ENCODE measurements around the gene TCFL5.

The TCFL5 gene

DNA sequence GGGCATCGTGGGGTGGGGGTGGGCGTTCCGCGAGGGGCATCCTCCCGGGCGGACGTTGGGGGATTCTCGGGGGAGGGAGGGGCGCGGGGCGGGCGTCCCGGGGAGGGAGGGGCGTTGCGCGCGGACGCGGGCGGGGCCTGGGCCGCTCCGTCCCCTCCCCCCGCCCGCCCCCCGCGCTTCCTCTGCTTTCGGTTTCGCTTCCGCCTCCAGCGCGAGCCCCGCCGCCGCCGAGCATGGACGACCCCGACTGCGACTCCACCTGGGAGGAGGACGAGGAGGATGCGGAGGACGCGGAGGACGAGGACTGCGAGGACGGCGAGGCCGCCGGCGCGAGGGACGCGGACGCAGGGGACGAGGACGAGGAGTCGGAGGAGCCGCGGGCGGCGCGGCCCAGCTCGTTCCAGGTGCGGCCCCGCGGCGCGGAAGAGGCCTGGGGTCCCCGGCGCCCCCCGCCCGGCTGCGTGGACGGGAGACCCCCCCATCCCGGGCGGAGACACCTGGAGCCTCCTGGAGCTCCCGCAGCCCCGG is 56.9 kb downstream of the TCFL5 start, which contains the start of gene OGFR:
OGFR (plus strand) TSS at position 209 of the 528 bp plus-strand sequence; CDS start at position 234, 25 bp downstream.
- peaks cover 46% of the 10 kb centered on the region for H3K36me3 ChIP-seq (ENCODE audit: control insufficient read depth, insufficient read depth, low read length)
- peaks cover 6% of the 10 kb centered on the region for H3K4me1 ChIP-seq (ENCODE audit: control insufficient read depth, insufficient read depth, low read length, poor library complexity, severe bottlenecking)
- WGBS, 2 experiments (ENCODE audit: insufficient coverage in 2 of 2) = 0% methylated on average over 22 to 27 of the region's 77 CpGs
- no peaks in the 10 kb centered on the region for H3K9me3 ChIP-seq (ENCODE audit: control insufficient read depth, low read length)
- H3K27ac ChIP-seq (ENCODE audit: low read depth, low read length, severe bottlenecking) = no peak within 1 kb of the TSS
- peak within 1 kb of the TSS; percentile 74 for H3K4me3 ChIP-seq (ENCODE audit: extremely low read depth, insufficient read depth, low read length, poor library complexity, severe bottlenecking)

- H3K36me3 ChIP-seq (ENCODE audit: control insufficient read depth, insufficient read depth, low read length) = peaks cover 46% of the 10 kb centered on the region
- H3K4me1 ChIP-seq (ENCODE audit: control insufficient read depth, insufficient read depth, low read length, poor library complexity, severe bottlenecking) = peaks cover 6% of the 10 kb centered on the region
- H3K4me3 ChIP-seq (ENCODE audit: extremely low read depth, insufficient read depth, low read length, poor library complexity, severe bottlenecking) = peak overlapping the region; percentile 74
- H3K9me3 ChIP-seq (ENCODE audit: control insufficient read depth, low read length) = no peaks in the 10 kb centered on the region
- 37 to 40% methylated on average over 11 of the region's 25 CpGs for WGBS, 2 experiments (ENCODE audit: insufficient coverage in 2 of 2)
- no peak overlapping the region for H3K27ac ChIP-seq (ENCODE audit: low read depth, low read length, severe bottlenecking)
Measured at GRCh38 chr20:62804021-62804626, 57.5 kb downstream of the TCFL5 start.

- WGBS, 2 experiments (ENCODE audit: insufficient coverage in 2 of 2) = 91 to 94% methylated on average over 20 to 21 of the region's 22 CpGs
- H3K9me3 ChIP-seq (ENCODE audit: control insufficient read depth, low read length) = no peaks in the 10 kb centered on the region
Measured at GRCh38 chr20:62802026-62802712, 59.5 kb downstream of the TCFL5 start.

DNA sequence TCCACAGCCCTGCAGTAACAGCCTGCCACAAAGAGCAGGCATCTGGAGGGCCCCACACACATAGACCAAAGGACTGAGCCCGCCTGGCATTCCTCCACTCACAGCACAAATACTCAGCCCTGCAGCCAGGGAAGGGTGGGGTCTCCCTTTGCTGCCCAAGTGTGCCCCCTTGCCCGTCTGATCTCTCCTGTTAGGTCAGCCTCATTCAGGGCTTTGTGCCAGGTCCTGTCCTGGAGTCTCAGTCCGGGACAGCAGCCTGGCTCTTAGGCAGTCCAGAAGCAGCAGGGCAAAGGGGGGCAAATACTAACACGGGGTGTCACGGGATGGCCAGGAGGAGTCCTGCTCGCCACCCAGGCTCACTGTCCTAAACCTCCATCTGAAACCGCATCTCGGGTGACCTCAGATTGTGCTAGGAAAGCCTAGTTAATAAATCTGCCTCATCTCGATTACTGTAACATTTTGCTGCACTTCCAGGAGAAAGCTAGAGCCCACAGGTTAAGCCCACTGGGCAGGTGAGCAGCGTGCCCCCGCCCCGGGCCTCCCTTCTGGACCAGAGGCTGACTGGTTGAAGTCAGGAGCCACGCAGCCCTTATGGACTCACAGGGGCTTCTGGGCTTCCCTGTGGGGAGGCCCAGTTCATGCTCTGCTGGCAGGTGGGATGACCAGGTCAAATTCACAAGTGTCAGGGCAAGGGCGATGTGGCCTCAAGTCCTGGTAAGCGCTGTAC is 60.2 kb downstream of the TCFL5 start:
- peaks cover 42% of the 10 kb centered on the region for H3K36me3 ChIP-seq (ENCODE audit: control insufficient read depth, insufficient read depth, low read length)
- no peak overlapping the region for H3K4me3 ChIP-seq (ENCODE audit: extremely low read depth, insufficient read depth, low read length, poor library complexity, severe bottlenecking)
- peaks cover 13% of the 10 kb centered on the region for H3K4me1 ChIP-seq (ENCODE audit: control insufficient read depth, insufficient read depth, low read length, poor library complexity, severe bottlenecking)
- no peak overlapping the region for H3K27ac ChIP-seq (ENCODE audit: low read depth, low read length, severe bottlenecking)
- WGBS, 2 experiments (ENCODE audit: insufficient coverage in 2 of 2) = 89 to 97% methylated on average over 14 to 15 of the region's 15 CpGs
- H3K9me3 ChIP-seq (ENCODE audit: control insufficient read depth, low read length) = no peaks in the 10 kb centered on the region

More at GRCh38 chr20:62802026-62802712, 59.5 kb downstream of the TCFL5 start:
- Histone ChIP-seq H3K4me3 (ENCODE audit: extremely low read depth, insufficient read depth, low read length, poor library complexity, severe bottlenecking) (no peak overlapping the region), H3K36me3 (ENCODE audit: control insufficient read depth, insufficient read depth, low read length) (peaks cover 48% of the 10 kb centered on the region), H3K27ac (ENCODE audit: low read depth, low read length, severe bottlenecking) (no peak overlapping the region), H3K4me1 (ENCODE audit: control insufficient read depth, insufficient read depth, low read length, poor library complexity, severe bottlenecking) (peaks cover 11% of the 10 kb centered on the region)

DNA sequence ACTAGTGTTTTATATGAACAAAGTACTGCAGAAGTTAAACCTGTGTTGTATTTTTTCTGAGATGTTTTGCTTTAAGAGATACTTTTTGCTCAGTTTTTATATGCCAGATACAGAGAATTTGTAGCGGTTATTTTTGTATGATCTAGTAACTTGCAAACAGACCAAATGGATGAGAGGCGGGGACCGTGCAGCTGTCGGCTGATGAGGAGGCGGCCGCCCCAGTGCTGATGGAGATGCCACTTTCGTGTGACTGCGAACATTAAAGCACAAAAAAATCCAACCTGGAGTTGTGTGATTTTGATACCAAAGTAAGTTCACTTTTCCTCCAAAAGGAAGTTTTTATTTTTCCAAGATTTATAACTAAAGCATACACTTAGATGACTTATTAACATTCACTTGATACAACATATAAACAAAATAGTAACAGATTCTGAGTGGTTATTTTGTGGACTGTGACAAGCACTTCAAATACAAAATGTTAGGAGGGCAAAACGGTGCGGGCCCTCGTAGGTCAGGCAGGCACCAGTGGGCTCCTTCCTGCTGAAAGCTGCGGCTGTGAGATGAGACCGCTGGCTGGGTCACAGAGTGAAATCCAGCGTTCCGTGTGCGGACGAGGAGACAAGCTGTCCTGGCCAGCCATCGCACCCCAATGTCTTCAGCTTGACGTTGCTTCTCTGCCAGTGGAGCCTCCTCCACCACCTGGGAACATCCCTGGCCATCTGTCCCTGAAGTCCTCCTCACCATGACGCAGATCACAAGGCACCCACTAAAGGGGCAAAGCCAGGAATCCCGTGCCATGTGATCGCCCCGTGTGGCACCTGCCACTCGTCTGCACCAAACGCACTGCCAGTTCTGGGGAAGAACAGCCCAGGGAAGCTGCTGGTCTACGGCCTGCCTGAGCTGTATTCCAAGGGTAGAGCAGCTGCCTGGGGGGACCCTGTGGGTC is 61.0 kb downstream of the TCFL5 start:
- Histone ChIP-seq H3K4me1 (ENCODE audit: control insufficient read depth, insufficient read depth, low read length, poor library complexity, severe bottlenecking) (peaks cover 7% of the 10 kb centered on the region), H3K9me3 (ENCODE audit: control insufficient read depth, low read length) (no peaks in the 10 kb centered on the region), H3K4me3 (ENCODE audit: extremely low read depth, insufficient read depth, low read length, poor library complexity, severe bottlenecking) (no peak overlapping the region), H3K36me3 (ENCODE audit: control insufficient read depth, insufficient read depth, low read length) (peaks cover 42% of the 10 kb centered on the region), H3K27ac (ENCODE audit: low read depth, low read length, severe bottlenecking) (no peak overlapping the region)
- WGBS, 2 experiments (ENCODE audit: insufficient coverage in 2 of 2) = 91 to 92% methylated on average over 18 to 23 of the region's 26 CpGs

DNA sequence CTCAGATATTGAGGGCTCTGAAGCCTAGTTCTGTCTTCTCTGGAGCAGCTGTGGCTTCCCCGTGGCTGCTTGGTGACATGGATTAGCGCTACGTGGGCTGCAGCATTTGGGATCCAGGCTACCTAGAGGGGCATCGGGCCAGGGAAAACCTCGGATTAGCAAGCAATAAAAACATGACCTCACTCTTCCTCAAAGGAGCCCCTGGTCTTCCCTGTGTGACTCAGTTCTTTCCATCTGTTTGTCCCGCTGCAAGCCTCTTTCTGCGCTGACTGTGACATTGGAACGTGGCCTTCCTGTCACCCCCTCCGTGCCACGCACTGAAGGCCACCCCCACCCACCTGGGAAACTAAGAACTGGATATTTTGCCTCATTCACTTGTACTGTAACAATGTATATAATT is 61.7 kb downstream of the TCFL5 start:
- Histone ChIP-seq H3K27ac (ENCODE audit: low read depth, low read length, severe bottlenecking) (no peak overlapping the region), H3K9me3 (ENCODE audit: control insufficient read depth, low read length) (no peaks in the 10 kb centered on the region), H3K4me1 (ENCODE audit: control insufficient read depth, insufficient read depth, low read length, poor library complexity, severe bottlenecking) (peaks cover 7% of the 10 kb centered on the region), H3K36me3 (ENCODE audit: control insufficient read depth, insufficient read depth, low read length) (peaks cover 42% of the 10 kb centered on the region), H3K4me3 (ENCODE audit: extremely low read depth, insufficient read depth, low read length, poor library complexity, severe bottlenecking) (no peak overlapping the region)
- 96 to 97% methylated on average over 7 to 10 of the region's 10 CpGs for WGBS, 2 experiments (ENCODE audit: insufficient coverage in 2 of 2)

GRCh38 chr20:62799459-62799858 is 62.2 kb downstream of the TCFL5 start:
- Histone ChIP-seq H3K27ac (ENCODE audit: low read depth, low read length, severe bottlenecking) (no peak overlapping the region), H3K4me3 (ENCODE audit: extremely low read depth, insufficient read depth, low read length, poor library complexity, severe bottlenecking) (no peak overlapping the region), H3K36me3 (ENCODE audit: control insufficient read depth, insufficient read depth, low read length) (peaks cover 42% of the 10 kb centered on the region), H3K4me1 (ENCODE audit: control insufficient read depth, insufficient read depth, low read length, poor library complexity, severe bottlenecking) (peaks cover 7% of the 10 kb centered on the region), H3K9me3 (ENCODE audit: control insufficient read depth, low read length) (no peaks in the 10 kb centered on the region)
- 94 to 99% methylated on average over 17 to 19 of the region's 19 CpGs for WGBS, 2 experiments (ENCODE audit: insufficient coverage in 2 of 2)

DNA sequence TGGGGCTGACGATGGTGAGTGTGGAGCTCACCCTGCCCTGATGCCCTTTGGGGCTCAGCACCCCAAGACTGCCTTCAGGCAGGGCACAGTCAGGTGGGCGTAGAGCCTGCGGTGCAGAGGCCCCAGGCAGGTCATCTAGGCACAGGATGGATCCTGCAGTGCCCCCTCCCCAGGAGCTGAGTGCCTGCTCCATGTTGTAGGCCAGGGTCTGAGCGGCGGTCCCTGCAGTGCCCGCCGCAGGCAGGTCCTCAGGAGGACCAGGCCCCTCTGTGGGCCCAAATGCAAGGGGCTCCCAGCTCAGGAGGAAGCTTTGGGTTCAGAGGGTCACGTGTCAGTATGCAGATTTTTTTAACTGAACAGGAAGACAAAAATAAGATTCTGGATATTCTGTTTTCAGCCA is 62.6 kb downstream of the TCFL5 start:
- H3K4me1 ChIP-seq (ENCODE audit: control insufficient read depth, insufficient read depth, low read length, poor library complexity, severe bottlenecking) = peaks cover 7% of the 10 kb centered on the region
- H3K36me3 ChIP-seq (ENCODE audit: control insufficient read depth, insufficient read depth, low read length) = peaks cover 42% of the 10 kb centered on the region
- WGBS, 2 experiments (ENCODE audit: insufficient coverage in 2 of 2) = 98 to 99% methylated on average over 4 to 8 of the region's 8 CpGs
- no peaks in the 10 kb centered on the region for H3K9me3 ChIP-seq (ENCODE audit: control insufficient read depth, low read length)
- no peak overlapping the region for H3K4me3 ChIP-seq (ENCODE audit: extremely low read depth, insufficient read depth, low read length, poor library complexity, severe bottlenecking)
- H3K27ac ChIP-seq (ENCODE audit: low read depth, low read length, severe bottlenecking) = no peak overlapping the region

- no peak overlapping the region for H3K4me3 ChIP-seq (ENCODE audit: extremely low read depth, insufficient read depth, low read length, poor library complexity, severe bottlenecking)
- H3K9me3 ChIP-seq (ENCODE audit: control insufficient read depth, low read length) = no peaks in the 10 kb centered on the region
- peaks cover 42% of the 10 kb centered on the region for H3K36me3 ChIP-seq (ENCODE audit: control insufficient read depth, insufficient read depth, low read length)
- 92 to 94% methylated on average over 24 to 26 of the region's 26 CpGs for WGBS, 2 experiments (ENCODE audit: insufficient coverage in 2 of 2)
- no peak overlapping the region for H3K27ac ChIP-seq (ENCODE audit: low read depth, low read length, severe bottlenecking)
- H3K4me1 ChIP-seq (ENCODE audit: control insufficient read depth, insufficient read depth, low read length, poor library complexity, severe bottlenecking) = peaks cover 10% of the 10 kb centered on the region
Measured at GRCh38 chr20:62797671-62798532, 63.7 kb downstream of the TCFL5 start.
